NCI-H1694 (cell line): ENCODE results near the gene SSX2IP.
"Not testable (repeated sequence)": the region's sequence is repeated elsewhere in the genome, so short reads cannot be mapped to it uniquely, and the experiment has no call there.

Source experiments
- DNase-seq: peaks from one replicate; lab custom pipeline; 2025; lab: John Stamatoyannopoulos, UW

Gene SSX2IP

GRCh38 chr1:84690397-84691121, at the start of gene SSX2IP:
TSS of gene SSX2IP (minus strand) at chr1:84690461. CDS start at chr1:84671219, 19,242 bp downstream.
- peak; percentile 95 for DNase-seq

- no peak for DNase-seq
Measured at GRCh38 chr1:84738237-84738636, 48.0 kb upstream of the SSX2IP start.

GRCh38 chr1:84737590-84737989, 47.3 kb upstream of the SSX2IP start:
- DNase-seq, result no peak

- DNase-seq, result no peak
Measured at GRCh38 chr1:84736944-84737343, 46.7 kb upstream of the SSX2IP start.

GRCh38 chr1:84736445-84736844, 46.2 kb upstream of the SSX2IP start:
- no peak for DNase-seq

GRCh38 chr1:84735483-84735882, 45.2 kb upstream of the SSX2IP start:
- no peak for DNase-seq

- DNase-seq, result no peak
Measured at GRCh38 chr1:84732520-84732919, 42.3 kb upstream of the SSX2IP start.

GRCh38 chr1:84731519-84731918, 41.3 kb upstream of the SSX2IP start:
- no peak for DNase-seq

GRCh38 chr1:84727711-84728110, 37.5 kb upstream of the SSX2IP start:
- not testable (repeated sequence) for DNase-seq

GRCh38 chr1:84726593-84727499, 36.6 kb upstream of the SSX2IP start:
- DNase-seq, result no peak

- DNase-seq, result no peak
Measured at GRCh38 chr1:84724128-84724860, 34.0 kb upstream of the SSX2IP start.

GRCh38 chr1:84722794-84723193, 32.5 kb upstream of the SSX2IP start:
- DNase-seq, result no peak

GRCh38 chr1:84721872-84722271, 31.6 kb upstream of the SSX2IP start:
- not testable (repeated sequence) for DNase-seq

- no peak for DNase-seq
Measured at GRCh38 chr1:84721152-84721551, 30.9 kb upstream of the SSX2IP start.

- DNase-seq, result no peak
Measured at GRCh38 chr1:84720221-84720780, 30.0 kb upstream of the SSX2IP start.

GRCh38 chr1:84719543-84720217, 29.4 kb upstream of the SSX2IP start:
- DNase-seq, result no peak

- no peak for DNase-seq
Measured at GRCh38 chr1:84715342-84716019, 25.2 kb upstream of the SSX2IP start.

- no peak for DNase-seq
Measured at GRCh38 chr1:84712276-84712874, 22.1 kb upstream of the SSX2IP start.

GRCh38 chr1:84711869-84712268, 21.6 kb upstream of the SSX2IP start:
- DNase-seq, result no peak

- no peak for DNase-seq
Measured at GRCh38 chr1:84711121-84711520, 20.9 kb upstream of the SSX2IP start.

GRCh38 chr1:84709131-84709530, 18.9 kb upstream of the SSX2IP start:
- no peak for DNase-seq
